HepG2 (cell line): Measurements from ENCODE around the gene PRR29. TPM values are rescaled to one million over a fixed set of nuclear protein-coding genes. Genes with fewer than 3 reads are reported as not detected.

Experiments
- ATAC-seq: fragments of 200-7000 bp; cut with Tn5 transposase; 3 replicates; pipeline ENCODE4 v1.9.1; 2020; ENCODE audit warnings: mild to moderate bottlenecking, moderate library complexity
- BruUV-seq: library from RNA; stranded (reverse); fragments of 400-500 nt; replicated peaks from 2 replicates; lab custom pipeline; 2021; lab: Mats Ljungman, UMichigan
- CTCF ChIA-PET: fragments of 300-600 bp; formaldehyde crosslinking; extraction: SDS; loops from one replicate; lab custom pipeline; 2021; ENCODE audit warnings: low total read pairs, inconsistent platforms, low intra/inter-chr PET ratio; lab: Yijun Ruan, JAX
- POLR2A ChIA-PET: fragments of 350-600 bp; sonication (Branson Sonifier 250); formaldehyde crosslinking; loops from one replicate; lab custom pipeline; 2020; ENCODE audit warnings: antibody characterized with exemption, inconsistent platforms; lab: Yijun Ruan, JAX
- DNase-seq: peaks from one replicate; pipeline ENCODE4 v3.0.0-alpha.2; 2015; ENCODE audit warnings: low spot score
- FAIRE-seq: peaks from 3 replicates; lab custom pipeline; 2011; peaks lifted over from hg19 to GRCh38; lab: Jason Lieb, UNC
- H2AFZ ChIP-seq: one replicate; pipeline ENCODE4 v1.6.1; 2011; ENCODE audit warnings: low read length, inconsistent platforms
- H3K27ac ChIP-seq: fragments of 300-600 bp; 3 replicates; pipeline ENCODE4 v1.8.0; 2011; ENCODE audit warnings: mixed run types, mild to moderate bottlenecking, mixed read lengths, low read length, inconsistent platforms; ENCODE audit not compliant: insufficient read depth; ENCODE audit errors: extremely low read length
- H3K27me3 ChIP-seq, 2 experiments: fragments of 200-600 bp in 1 of 2; 2 replicates in 1 of 2; 3 replicates in 1 of 2; pipeline versions ENCODE4 v1.6.0 to v1.8.0; 2011; ENCODE audit warnings: low read length in 2 of 2, mild to moderate bottlenecking in 2 of 2, moderate library complexity in 2 of 2, inconsistent platforms in 1 of 2; ENCODE audit not compliant: insufficient read depth in 2 of 2, control insufficient read depth in 1 of 2
- H3K36me3 ChIP-seq, 2 experiments: fragments of 200-600 bp in 1 of 2; replicated peaks in 1 of 2; 2 replicates in 1 of 2; 3 replicates in 1 of 2; pipeline versions ENCODE4 v1.5.1 to v1.8.0; 2011; ENCODE audit warnings: low read length in 2 of 2, inconsistent platforms in 1 of 2; ENCODE audit not compliant: insufficient read depth in 2 of 2, control insufficient read depth in 1 of 2
- H3K4me1 ChIP-seq: 2 replicates; pipeline ENCODE4 v1.5.1; 2012; ENCODE audit warnings: low read length, inconsistent platforms; ENCODE audit not compliant: insufficient read depth
- H3K4me2 ChIP-seq: 2 replicates; pipeline ENCODE4 v1.6.0; 2011; ENCODE audit warnings: low read depth, low read length, inconsistent platforms
- H3K4me3 ChIP-seq, 3 experiments: fragments of 200-600 bp in 1 of 3; sonication (generic), shearing (Covaris generic) in 1 of 3; replicated peaks in 1 of 3; 2 replicates each; pipeline ENCODE4 v1.5.1; 2011 to 2016; ENCODE audit warnings: low read length in 3 of 3, inconsistent platforms in 2 of 3, low read depth in 2 of 3, mild to moderate bottlenecking in 2 of 3, control low read depth in 1 of 3, mixed read lengths in 1 of 3; ENCODE audit not compliant: insufficient read depth in 1 of 3
- H3K79me2 ChIP-seq: one replicate; pipeline ENCODE4 v1.6.1; 2011; ENCODE audit warnings: low read length, inconsistent platforms; ENCODE audit not compliant: insufficient read depth
- H3K9ac ChIP-seq: 2 replicates; pipeline ENCODE4 v1.6.0; 2011; ENCODE audit warnings: mild to moderate bottlenecking, low read depth, low read length, inconsistent platforms; ENCODE audit not compliant: insufficient read depth
- H3K9me3 ChIP-seq: 2 replicates; pipeline ENCODE4 v1.5.1; 2012; ENCODE audit warnings: mild to moderate bottlenecking, low read length
- H4K20me1 ChIP-seq: 2 replicates; pipeline ENCODE4 v1.6.0; 2011; ENCODE audit warnings: inconsistent platforms, mild to moderate bottlenecking, low read length, moderate library complexity; ENCODE audit not compliant: insufficient read depth
- CEBPB ChIP-seq: IDR thresholded peaks from 2 replicates; pipeline ENCODE4 v1.6.1; 2011; ENCODE audit warnings: low read depth, low read length, improper control_type of control experiment, borderline replicate concordance
- NFIC ChIP-seq: IDR thresholded peaks from 2 replicates; pipeline ENCODE4 v1.6.1; 2012; ENCODE audit warnings: mild to moderate bottlenecking, low read length, inconsistent platforms
- RNF219 ChIP-seq: sonication (generic); formaldehyde crosslinking; IDR thresholded peaks from 2 replicates; pipeline ENCODE4 v1.5.0; 2020; ENCODE audit warnings: mild to moderate bottlenecking, missing genetic modification reagents
- ZC3H13 ChIP-seq: sonication (generic); formaldehyde crosslinking; IDR thresholded peaks from 2 replicates; pipeline ENCODE4 v1.8.1; 2023; ENCODE audit warnings: mild to moderate bottlenecking, missing genetic modification reagents, moderate library complexity
- ZXDC ChIP-seq: sonication (generic); formaldehyde crosslinking; IDR thresholded peaks from 2 replicates; pipeline ENCODE4 v1.5.0; 2020; ENCODE audit warnings: mild to moderate bottlenecking, missing genetic modification reagents
- WGBS: methylation state at CpG from one replicate; pipeline ENCODE4 v1.1.6; 2017; ENCODE audit warnings: low lambda C conversion rate; 5-methylcytosine and 5-hydroxymethylcytosine counted together
- in situ Hi-C: cut with HindIII; loops from 2 replicates; pipeline ENCODE4 v1.10.0; 2017; ENCODE audit warnings: low pct_unique_long_range_greater_than_20kb; ENCODE audit not compliant: extremely low pct_ligation_motif_present
- intact Hi-C: fragments of 100-400 bp; cut with micrococcal nuclease; formaldehyde crosslinking; loops from one replicate; pipeline ENCODE4 v1.10.0; 2022; ENCODE audit not compliant: unreplicated experiment
- polyA plus RNA-seq, 8 experiments: library from polyadenylated mRNA; depleted of rRNA in 3 of 8; stranded (reverse) in 7 of 8; unstranded in 1 of 8; fragments of >200 nt; fragmentation: Illumina TruSeq in 4 of 8; extraction: Trizol in 4 of 8; gene quantifications; 2 replicates each; pipeline versions ENCODE4 v1.2.1 to v1.2.3, GENCODE V29; 2011 to 2016; ENCODE audit warnings: low read depth in 4 of 8, missing spikeins in 1 of 8, mixed read lengths in 1 of 8; ENCODE audit not compliant: insufficient read depth in 1 of 8
- total RNA-seq, 5 experiments: library from RNA; depleted of rRNA; stranded (reverse); fragments of >200 nt; fragmentation: Illumina TruSeq; extraction: Trizol; gene quantifications; 2 replicates each; pipeline ENCODE4 v1.2.3, GENCODE V29; 2016; ENCODE audit warnings: low read depth in 1 of 5

Gene PRR29
- total and polyA plus RNA-seq, 2 of the 13 experiments (the other 11 are each of a cell fraction or from before 2014, with no cell fraction given) = 0.07 to 0.20 TPM

- TF ChIP-seq RNF219 (CRISPR knock-in tag) (no peak), CEBPB (no peak)
These were observed 1.5 kb upstream of the PRR29 start (continued) for GRCh38 chr17:63996430-63997182.

- BruUV-seq = no TSS peak
These were observed 656 bp upstream of the PRR29 start for GRCh38 chr17:63997341-63998048.

More at GRCh38 chr17:63997341-63998048, 656 bp upstream of the PRR29 start:
- no peaks in the 10 kb centered on the region for H3K36me3 ChIP-seq
- no peak for FAIRE-seq
- H3K79me2 ChIP-seq = no peaks in the 10 kb centered on the region
- TF ChIP-seq ZXDC (0 out of 2 replicates have a peak, but pooled peaks have one; percentile 48), NFIC (no peak), ZC3H13 (0 out of 2 replicates have a peak, but pooled peaks have one; percentile 29)
- ATAC-seq = no peak
- 38% methylated on average over 19 of the region's 19 CpGs for WGBS
- peaks cover 12 to 40% of the 10 kb centered on the region in 2 experiments; a peak in 4 of 5 replicates for H3K27me3 ChIP-seq
- peak overlapping the region in 2 of 3 experiments; percentile 67 to 87; a peak in 3 of 6 replicates for H3K4me3 ChIP-seq
- H2AFZ ChIP-seq = peak overlapping the region; percentile 56
- no peaks in the 10 kb centered on the region for H3K9me3 ChIP-seq
- ChIA-PET POLR2A (no interaction called here), CTCF (no interaction called here)
- DNase-seq = no peak
- no peak overlapping the region for H3K9ac ChIP-seq
- H3K27ac ChIP-seq = no peak overlapping the region
- no peaks in the 10 kb centered on the region for H4K20me1 ChIP-seq
- in situ Hi-C loops (no loop called here), intact Hi-C loops (no loop called here)
- H3K4me1 ChIP-seq = peaks cover 47% of the 10 kb centered on the region
- peak overlapping the region; percentile 92 for H3K4me2 ChIP-seq
